Stimulated activated CD4-positive, alpha-beta T cell treated with anti-CD3 and anti-CD28 coated beads, Interleukin-2, amount 100 ng/mL, for 4 hours (primary cell): ENCODE results near the gene MAPKAPK2.

Experiments used
- DNase-seq: peaks from one replicate; pipeline ENCODE4 v3.0.0-alpha.2; 2020; ENCODE audit warnings: low read depth

The MAPKAPK2 gene

GRCh38 chr1:206684003-206684402 is 702 bp upstream of the MAPKAPK2 start:
- DNase-seq = no peak

GRCh38 chr1:206685334-206685768 is 646 bp downstream of the MAPKAPK2 start:
- peak; percentile 19 for DNase-seq

GRCh38 chr1:206685769-206686477 is 1.2 kb downstream of the MAPKAPK2 start:
- no peak for DNase-seq

- no peak for DNase-seq
These were observed 2.0 kb downstream of the MAPKAPK2 start for GRCh38 chr1:206686478-206687249.

- DNase-seq = no peak
These were observed 2.7 kb downstream of the MAPKAPK2 start for GRCh38 chr1:206687251-206687914.

- DNase-seq = no peak
These were observed 3.3 kb downstream of the MAPKAPK2 start for GRCh38 chr1:206687915-206688442.

GRCh38 chr1:206690516-206690915 is 5.8 kb downstream of the MAPKAPK2 start:
- no peak for DNase-seq

- DNase-seq = no peak
These were observed 6.9 kb downstream of the MAPKAPK2 start for GRCh38 chr1:206691604-206692003.

GRCh38 chr1:206693029-206693428 is 8.3 kb downstream of the MAPKAPK2 start:
- DNase-seq = no peak

GRCh38 chr1:206693592-206693991 is 8.9 kb downstream of the MAPKAPK2 start:
- DNase-seq = no peak

GRCh38 chr1:206694171-206695124 is 9.7 kb downstream of the MAPKAPK2 start:
- no peak for DNase-seq

- DNase-seq = no peak
These were observed 11.0 kb downstream of the MAPKAPK2 start for GRCh38 chr1:206695733-206696132.

GRCh38 chr1:206696812-206697585 is 12.3 kb downstream of the MAPKAPK2 start:
- no peak for DNase-seq

- no peak for DNase-seq
These were observed 13.3 kb downstream of the MAPKAPK2 start for GRCh38 chr1:206698011-206698410.

- DNase-seq = no peak
These were observed 14.4 kb downstream of the MAPKAPK2 start for GRCh38 chr1:206699000-206699586.

GRCh38 chr1:206699626-206700025 is 14.9 kb downstream of the MAPKAPK2 start:
- no peak for DNase-seq

GRCh38 chr1:206700445-206701036 is 15.8 kb downstream of the MAPKAPK2 start:
- no peak for DNase-seq

GRCh38 chr1:206702260-206702659 is 17.6 kb downstream of the MAPKAPK2 start:
- no peak for DNase-seq

- DNase-seq = no peak
These were observed 18.1 kb downstream of the MAPKAPK2 start for GRCh38 chr1:206702803-206703202.

- peak; percentile 53 for DNase-seq
These were observed 19.0 kb downstream of the MAPKAPK2 start for GRCh38 chr1:206703661-206704060.
